Type B pancreatic cell (in vitro differentiated cells): ENCODE results near the gene ERBB3. TPM values are rescaled to one million over a fixed set of nuclear protein-coding genes. Genes with fewer than 3 reads are reported as not detected.
A peak's percentile ranks its signal among the peaks of the same experiment; 100 is the strongest.
"Not testable (repeated sequence)": the region's sequence is repeated elsewhere in the genome, so short reads cannot be mapped to it uniquely, and the experiment has no call there.

ENCODE experiments used
- DNase-seq: peaks from one replicate; pipeline ENCODE4 v3.0.0; 2021; ENCODE audit warnings: mixed read lengths; ENCODE audit not compliant: unreplicated experiment; ENCODE audit errors: extremely low spot score
- H3K27ac Mint-ChIP-seq: 2 replicates; pipeline ENCODE4 v1.8.0; 2021; ENCODE audit warnings: mild to moderate bottlenecking, mixed read lengths
- H3K27me3 Mint-ChIP-seq: 2 replicates; pipeline ENCODE4 v1.8.0; 2021; ENCODE audit warnings: mixed read lengths
- H3K36me3 Mint-ChIP-seq: 2 replicates; pipeline ENCODE4 v1.8.0; 2021; ENCODE audit warnings: mixed read lengths
- H3K4me1 Mint-ChIP-seq: one replicate; pipeline ENCODE4 v1.8.0; 2021; ENCODE audit warnings: mixed read lengths; ENCODE audit not compliant: unreplicated experiment
- H3K4me3 Mint-ChIP-seq: 2 replicates; pipeline ENCODE4 v1.8.0; 2021; ENCODE audit warnings: mild to moderate bottlenecking, mixed read lengths
- H3K9me3 Mint-ChIP-seq: 2 replicates; pipeline ENCODE4 v1.8.0; 2021; ENCODE audit warnings: mixed read lengths
- CTCF ChIP-seq: fragments of 200-600 bp; sonication (generic); conservative IDR thresholded peaks from 2 replicates; pipeline ENCODE4 v1.5.0; 2021; ENCODE audit warnings: antibody characterized with exemption, mild to moderate bottlenecking
- total RNA-seq: library from RNA; stranded (reverse); gene quantifications from 2 replicates; pipeline ENCODE4 v1.2.1, GENCODE V29; 2021; ENCODE audit warnings: low replicate concordance

Gene ERBB3
- total RNA-seq, 1 donor from 2014 or later: 76.5 TPM

GRCh38 chr12:56116267-56117081, 36.5 kb downstream of the ERBB3 start, which contains the start of gene RPL41:
TSS of gene RPL41 (plus strand) at chr12:56116633.
- Mint-ChIP-seq H3K27ac (peak within 1 kb of the TSS; percentile 98), H3K4me1 (peaks cover 15% of the 10 kb centered on the region), H3K4me3 (peak within 1 kb of the TSS; percentile 99), H3K36me3 (peaks cover 31% of the 10 kb centered on the region), H3K27me3 (peaks cover 4% of the 10 kb centered on the region), H3K9me3 (no peaks in the 10 kb centered on the region)
- peak; percentile 6 for TF ChIP-seq CTCF
- DNase-seq: peak; percentile 93

- DNase-seq, H3K27me3 Mint-ChIP-seq, H3K9me3 Mint-ChIP-seq: not testable (repeated sequence)
- peak overlapping the region; percentile 98 for H3K27ac Mint-ChIP-seq
- H3K36me3 Mint-ChIP-seq: peaks cover 29% of the 10 kb centered on the region
- peak overlapping the region; percentile 99 for H3K4me3 Mint-ChIP-seq
- H3K4me1 Mint-ChIP-seq: peaks cover 15% of the 10 kb centered on the region
Measured at GRCh38 chr12:56117082-56117706, 37.2 kb downstream of the ERBB3 start.

- Mint-ChIP-seq H3K27me3 (peaks cover 4% of the 10 kb centered on the region), H3K27ac (peak within 1 kb of the TSS; percentile 98), H3K9me3 (no peaks in the 10 kb centered on the region), H3K36me3 (peaks cover 27% of the 10 kb centered on the region), H3K4me3 (peak within 1 kb of the TSS; percentile 99), H3K4me1 (peaks cover 15% of the 10 kb centered on the region)
- TF ChIP-seq CTCF: peak; percentile 60
- DNase-seq: peak; percentile 98
Measured at GRCh38 chr12:56117778-56118687, 38.1 kb downstream of the ERBB3 start, which contains the start of gene ZC3H10. TSS of gene ZC3H10 (plus strand) at chr12:56118266. CDS start at chr12:56120563, 2,297 bp downstream.

- no peak for TF ChIP-seq CTCF
- Mint-ChIP-seq H3K27me3 (peaks cover 4% of the 10 kb centered on the region), H3K4me3 (peak overlapping the region; percentile 99), H3K9me3 (no peaks in the 10 kb centered on the region), H3K27ac (peak overlapping the region; percentile 98), H3K36me3 (peaks cover 21% of the 10 kb centered on the region), H3K4me1 (peaks cover 18% of the 10 kb centered on the region)
- DNase-seq: no peak
Measured at GRCh38 chr12:56118688-56119357, 38.9 kb downstream of the ERBB3 start.

GRCh38 chr12:56119361-56119796, 39.4 kb downstream of the ERBB3 start:
- H3K9me3 Mint-ChIP-seq: no peaks in the 10 kb centered on the region
- peaks cover 23% of the 10 kb centered on the region for H3K4me1 Mint-ChIP-seq
- peak; percentile 84 for TF ChIP-seq CTCF
- peaks cover 4% of the 10 kb centered on the region for H3K27me3 Mint-ChIP-seq
- no peak for DNase-seq
- peak overlapping the region; percentile 99 for H3K4me3 Mint-ChIP-seq
- peaks cover 20% of the 10 kb centered on the region for H3K36me3 Mint-ChIP-seq
- H3K27ac Mint-ChIP-seq: peak overlapping the region; percentile 98
